B cell (primary cell): Measurements from ENCODE around the gene NME3. TPM values are rescaled to one million over a fixed set of nuclear protein-coding genes. Genes with fewer than 3 reads are reported as not detected.

ENCODE experiments used
- ATAC-seq: fragments of 200-7000 bp; cut with Tn5 transposase; one replicate; pipeline ENCODE4 v1.10.0; 2021; ENCODE audit warnings: low read depth, mild to moderate bottlenecking, moderate number of reproducible peaks, moderate library complexity
- CTCF ChIA-PET: fragments of 350-600 bp; sonication (Branson Sonifier 250); formaldehyde crosslinking; loops from one replicate; lab custom pipeline; 2021; ENCODE audit warnings: antibody characterized with exemption, inconsistent platforms; lab: Charles Lee
- POLR2A ChIA-PET: fragments of 350-600 bp; sonication (Branson Sonifier 250); formaldehyde crosslinking; loops from one replicate; lab custom pipeline; 2021; ENCODE audit warnings: antibody characterized with exemption; lab: Charles Lee
- DNase-seq: peaks from one replicate; pipeline ENCODE4 v3.0.0; 2013
- H2AFZ ChIP-seq: 2 replicates; pipeline ENCODE4 v1.6.1; 2012; ENCODE audit warnings: mild to moderate bottlenecking, low read depth, low read length; ENCODE audit not compliant: insufficient read depth, poor library complexity, severe bottlenecking
- H3K27ac ChIP-seq, 2 donors: 1 replicate in 1 of 2; 2 replicates in 1 of 2; pipeline ENCODE4 v1.5.1; 2012 to 2013; ENCODE audit warnings: low read length in 2 of 2, mild to moderate bottlenecking in 2 of 2, moderate library complexity in 1 of 2
- H3K27me3 ChIP-seq, 4 experiments: fragments of 200-600 bp in 1 of 4; sonication (generic) in 1 of 4; replicated peaks in 1 of 4; 1 replicate in 2 of 4; 2 replicates in 2 of 4; pipeline versions ENCODE4 v1.6.1 to v1.7.0; 2013 to 2016; ENCODE audit warnings: low read length in 3 of 4, mild to moderate bottlenecking in 2 of 4, mixed read lengths in 1 of 4, moderate library complexity in 1 of 4; ENCODE audit not compliant: insufficient read depth in 4 of 4, control insufficient read depth in 3 of 4; ENCODE audit errors: control extremely low read depth in 1 of 4
- H3K36me3 ChIP-seq, 2 experiments: replicated peaks in 1 of 2; 1 replicate in 1 of 2; 2 replicates in 1 of 2; pipeline versions ENCODE4 v1.6.1 to v1.7.1; 2013; ENCODE audit warnings: low read length in 1 of 2; ENCODE audit not compliant: insufficient read depth in 2 of 2, control insufficient read depth in 1 of 2; ENCODE audit errors: control extremely low read depth in 1 of 2, extremely low read depth in 1 of 2
- H3K4me1 ChIP-seq, 2 donors: fragments of 200-600 bp in 1 of 2; sonication (generic) in 1 of 2; 1 replicate in 1 of 2; 2 replicates in 1 of 2; pipeline versions ENCODE4 v1.5.1 to v1.6.1; 2013 to 2017; ENCODE audit warnings: low read length in 2 of 2; ENCODE audit not compliant: control insufficient read depth in 2 of 2, insufficient read depth in 2 of 2
- H3K4me2 ChIP-seq: replicated peaks from 2 replicates; pipeline ENCODE3; 2012; ENCODE audit warnings: mild to moderate bottlenecking, low read depth, low read length; ENCODE audit not compliant: poor library complexity, severe bottlenecking
- H3K4me3 ChIP-seq, 5 experiments: fragments of 200-600 bp in 1 of 5; sonication (generic) in 1 of 5; 1 replicate in 3 of 5; 2 replicates in 2 of 5; pipeline versions ENCODE4 v1.5.1 to v1.7.0; 2011 to 2016; ENCODE audit warnings: low read length in 4 of 5, mild to moderate bottlenecking in 4 of 5, low read depth in 2 of 5, control low read depth in 1 of 5, moderate library complexity in 1 of 5; ENCODE audit not compliant: insufficient read depth in 1 of 5; ENCODE audit errors: control extremely low read depth in 1 of 5, extremely low read depth in 1 of 5
- H3K79me2 ChIP-seq: fragments of 200-600 bp; sonication (generic); one replicate; pipeline ENCODE4 v1.6.0; 2016; ENCODE audit warnings: low read length; ENCODE audit not compliant: control insufficient read depth, insufficient read depth
- H3K9ac ChIP-seq: fragments of 200-600 bp; sonication (generic); 2 replicates; pipeline ENCODE4 v1.6.1; 2017; ENCODE audit warnings: mild to moderate bottlenecking, low read length, moderate library complexity
- H3K9me3 ChIP-seq, 3 donors: one replicate each; pipeline versions ENCODE4 v1.6.1 to v1.7.1; 2013; ENCODE audit warnings: low read length in 2 of 3; ENCODE audit not compliant: control insufficient read depth in 2 of 3, insufficient read depth in 1 of 3; ENCODE audit errors: control extremely low read depth in 1 of 3
- H4K20me1 ChIP-seq: 2 replicates; pipeline ENCODE4 v1.6.0; 2012; ENCODE audit warnings: mild to moderate bottlenecking, low read length; ENCODE audit not compliant: insufficient read depth, control insufficient read depth, poor library complexity, severe bottlenecking
- H3K27ac Mint-ChIP-seq: one replicate; pipeline ENCODE4 v1.8.0; 2021; ENCODE audit warnings: mixed read lengths
- H3K27me3 Mint-ChIP-seq: one replicate; pipeline ENCODE4 v1.8.0; 2021; ENCODE audit warnings: mixed read lengths
- H3K4me1 Mint-ChIP-seq: one replicate; pipeline ENCODE4 v1.8.0; 2021; ENCODE audit warnings: mixed read lengths
- H3K4me3 Mint-ChIP-seq: one replicate; pipeline ENCODE4 v1.8.0; 2021; ENCODE audit warnings: mixed read lengths
- H3K9me3 Mint-ChIP-seq: one replicate; pipeline ENCODE4 v1.8.0; 2022; ENCODE audit warnings: mixed read lengths; ENCODE audit not compliant: insufficient read depth
- CTCF ChIP-seq: fragments of 200-600 bp; IDR thresholded peaks from one replicate; pipeline ENCODE4 v1.8.0; 2022; ENCODE audit warnings: antibody characterized with exemption, mild to moderate bottlenecking
- EZH2 ChIP-seq: IDR thresholded peaks from 2 replicates; pipeline ENCODE4 v1.6.1; 2012; ENCODE audit warnings: borderline replicate concordance, low read depth, mild to moderate bottlenecking, moderate library complexity, low read length; ENCODE audit not compliant: insufficient read depth, poor library complexity, severe bottlenecking
- WGBS: methylation state at CpG from one replicate; pipeline ENCODE4 v1.1.5; 2013; ENCODE audit warnings: missing lambda C conversion rate; ENCODE audit not compliant: insufficient coverage; 5-methylcytosine and 5-hydroxymethylcytosine counted together
- intact Hi-C: fragments of 100-400 bp; cut with micrococcal nuclease; formaldehyde crosslinking; loops from one replicate; pipeline ENCODE4 v1.10.0; 2022
- polyA plus RNA-seq: library from polyadenylated mRNA; depleted of rRNA; stranded (reverse); fragments of >200 nt; gene quantifications from 2 replicates; pipeline ENCODE4 v1.2.3, GENCODE V29; 2012
- total RNA-seq, 2 donors: library from RNA; stranded (reverse); fragments of 120-200 nt in 1 of 2; gene quantifications; 1 replicate in 1 of 2; 2 replicates in 1 of 2; pipeline versions ENCODE4 v1.2.3 to v1.2.4, GENCODE V29; 2013 to 2022

The NME3 gene
- total and polyA plus RNA-seq, 2 donors (not counting 1 experiment from before 2014, with no cell fraction given), result 63.2 to 150 TPM

GRCh38 chr16:1743376-1744337 lies 27.7 kb downstream of the NME3 start:
- 96% methylated on average over 30 of the region's 32 CpGs for WGBS
- no peak for ATAC-seq
- Histone ChIP-seq H2AFZ (no peak overlapping the region), H3K4me2 (no peak overlapping the region), H3K4me1 (no peaks in the 10 kb centered on the region), H3K27ac (no peak overlapping the region), H3K9ac (no peak overlapping the region), H3K27me3 (no peaks in the 10 kb centered on the region), H3K36me3 (peaks cover 0 to 60% of the 10 kb centered on the region in 2 experiments), H3K79me2 (peaks cover 63% of the 10 kb centered on the region), H3K4me3 (no peak overlapping the region), H3K9me3 (peaks cover 0 to 11% (median 0%) of the 10 kb centered on the region in 3 donors), H4K20me1 (peaks cover 76% of the 10 kb centered on the region)
- Mint-ChIP-seq H3K9me3 (no peaks in the 10 kb centered on the region), H3K4me1 (no peaks in the 10 kb centered on the region), H3K4me3 (no peak overlapping the region), H3K27me3 (no peaks in the 10 kb centered on the region), H3K27ac (no peak overlapping the region)
- TF ChIP-seq EZH2 (no peak), CTCF (no peak)
- no peak for DNase-seq
- POLR2A ChIA-PET, result no interaction called here
- intact Hi-C loops, result no loop called here
- CTCF ChIA-PET, result no interaction called here

- H3K27ac ChIP-seq, result no peak overlapping the region
- no peak overlapping the region for H3K9ac ChIP-seq
- no peak for DNase-seq
- Mint-ChIP-seq H3K27me3 (no peaks in the 10 kb centered on the region), H3K27ac (no peak overlapping the region), H3K9me3 (no peaks in the 10 kb centered on the region), H3K4me1 (no peaks in the 10 kb centered on the region), H3K4me3 (no peak overlapping the region)
- no peaks in the 10 kb centered on the region for H3K4me1 ChIP-seq
- TF ChIP-seq EZH2, result no peak
- no peak for TF ChIP-seq CTCF
- intact Hi-C loops, result no loop called here
- 99% methylated on average over 19 of the region's 19 CpGs for WGBS
- ChIA-PET POLR2A (no interaction called here), CTCF (no interaction called here)
- no peak overlapping the region for H3K4me2 ChIP-seq
- no peaks in the 10 kb centered on the region for H3K27me3 ChIP-seq
- H3K4me3 ChIP-seq, result no peak overlapping the region
- H3K9me3 ChIP-seq, result peaks cover 0 to 31% (median 0%) of the 10 kb centered on the region in 3 donors
- no peak for ATAC-seq
- H2AFZ ChIP-seq, result no peak overlapping the region
- peaks cover 67% of the 10 kb centered on the region for H4K20me1 ChIP-seq
- peaks cover 0 to 41% of the 10 kb centered on the region in 2 experiments for H3K36me3 ChIP-seq
- peaks cover 52% of the 10 kb centered on the region for H3K79me2 ChIP-seq
Observed at GRCh38 chr16:1741553-1742165, 29.7 kb downstream of the NME3 start.
